GM19099 (cell line): ENCODE results near the gene LRMDA.

Experiments
- POLR2A ChIP-seq: IDR thresholded peaks from 3 replicates; pipeline ENCODE4 v1.6.1; 2011; ENCODE audit warnings: low read depth; ENCODE audit not compliant: insufficient read length; ENCODE audit errors: extremely low read depth

The LRMDA gene

GRCh38 chr10:76089556-76090180, 658.2 kb downstream of the LRMDA start:
- no peak for TF ChIP-seq POLR2A

GRCh38 chr10:76091926-76092325, 660.5 kb downstream of the LRMDA start:
- no peak for TF ChIP-seq POLR2A

DNA sequence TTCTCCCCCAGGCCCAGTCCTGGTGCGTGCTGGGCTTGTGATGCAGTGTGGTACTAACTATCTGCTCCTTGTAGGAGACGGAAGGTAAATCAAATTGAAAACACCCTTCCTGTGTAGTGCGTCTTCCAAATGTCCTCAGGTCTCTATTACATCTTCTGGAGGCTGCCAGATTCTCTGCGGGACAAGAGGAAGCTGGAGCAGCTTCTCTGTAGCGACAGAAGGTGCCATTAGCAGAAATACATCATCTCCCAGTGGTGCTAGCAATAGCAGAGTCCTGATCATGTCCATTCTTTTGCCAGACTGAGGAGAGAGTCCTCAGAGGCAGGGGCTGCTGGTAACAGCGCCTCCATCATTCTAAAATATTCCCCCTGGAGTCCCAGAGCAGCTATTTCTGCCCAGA, 675.2 kb downstream of the LRMDA start:
- TF ChIP-seq POLR2A: no peak

DNA sequence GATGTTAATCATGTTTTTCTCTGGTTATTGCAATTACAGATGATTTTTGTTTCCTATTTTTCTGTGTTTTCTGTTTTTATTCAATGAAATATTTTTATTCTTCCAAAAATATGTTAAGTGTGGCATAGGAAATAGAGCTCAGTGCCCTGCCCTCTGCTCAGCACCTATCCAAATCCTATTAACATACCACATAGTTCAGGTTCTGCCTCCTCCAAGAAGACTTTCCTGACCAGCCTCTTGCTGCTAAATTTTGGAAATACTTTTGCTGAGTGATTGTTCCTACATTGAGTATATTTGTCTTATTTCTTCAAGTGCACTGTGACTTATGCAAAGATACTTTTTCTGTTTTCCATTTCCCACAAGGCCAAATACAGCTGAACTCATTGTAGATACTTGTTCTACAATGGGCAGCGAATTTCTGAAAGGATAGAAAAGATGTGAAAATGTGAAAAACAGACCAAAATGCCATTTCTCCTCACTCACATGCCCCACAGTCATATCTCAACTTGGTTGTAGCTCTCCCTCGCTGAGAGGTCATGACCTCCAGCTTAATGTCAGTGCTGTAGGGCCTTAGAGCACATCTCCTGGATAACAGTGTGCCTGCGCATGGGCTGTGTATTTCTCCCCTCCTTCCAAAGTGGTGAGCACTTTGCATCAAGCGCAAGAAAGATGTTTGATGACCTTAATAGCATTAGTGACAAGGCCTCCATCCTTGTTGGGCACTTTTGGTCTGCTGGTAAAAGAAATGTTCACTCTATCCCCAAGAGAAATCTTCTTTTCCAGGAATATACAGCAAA, 677.3 kb downstream of the LRMDA start:
- TF ChIP-seq POLR2A: no peak

DNA sequence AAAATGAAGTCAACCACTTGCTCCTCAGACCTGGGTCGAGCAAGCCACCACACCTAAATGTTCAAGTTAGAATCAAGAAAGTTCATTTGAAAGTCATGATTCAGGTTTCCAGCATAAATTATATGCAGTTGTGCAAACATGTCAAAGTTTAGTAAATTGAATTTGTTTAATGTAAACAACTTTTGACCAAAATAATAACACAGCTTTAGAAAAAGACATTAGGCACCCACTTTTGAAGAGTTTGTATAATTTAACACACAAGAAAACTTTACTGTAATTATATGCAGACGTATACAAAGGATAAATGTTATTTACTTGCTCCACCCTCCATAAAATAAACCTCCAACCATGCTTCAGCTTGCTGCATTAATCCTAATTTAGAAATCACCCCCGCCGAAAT, 680.0 kb downstream of the LRMDA start:
- TF ChIP-seq POLR2A: no peak

DNA sequence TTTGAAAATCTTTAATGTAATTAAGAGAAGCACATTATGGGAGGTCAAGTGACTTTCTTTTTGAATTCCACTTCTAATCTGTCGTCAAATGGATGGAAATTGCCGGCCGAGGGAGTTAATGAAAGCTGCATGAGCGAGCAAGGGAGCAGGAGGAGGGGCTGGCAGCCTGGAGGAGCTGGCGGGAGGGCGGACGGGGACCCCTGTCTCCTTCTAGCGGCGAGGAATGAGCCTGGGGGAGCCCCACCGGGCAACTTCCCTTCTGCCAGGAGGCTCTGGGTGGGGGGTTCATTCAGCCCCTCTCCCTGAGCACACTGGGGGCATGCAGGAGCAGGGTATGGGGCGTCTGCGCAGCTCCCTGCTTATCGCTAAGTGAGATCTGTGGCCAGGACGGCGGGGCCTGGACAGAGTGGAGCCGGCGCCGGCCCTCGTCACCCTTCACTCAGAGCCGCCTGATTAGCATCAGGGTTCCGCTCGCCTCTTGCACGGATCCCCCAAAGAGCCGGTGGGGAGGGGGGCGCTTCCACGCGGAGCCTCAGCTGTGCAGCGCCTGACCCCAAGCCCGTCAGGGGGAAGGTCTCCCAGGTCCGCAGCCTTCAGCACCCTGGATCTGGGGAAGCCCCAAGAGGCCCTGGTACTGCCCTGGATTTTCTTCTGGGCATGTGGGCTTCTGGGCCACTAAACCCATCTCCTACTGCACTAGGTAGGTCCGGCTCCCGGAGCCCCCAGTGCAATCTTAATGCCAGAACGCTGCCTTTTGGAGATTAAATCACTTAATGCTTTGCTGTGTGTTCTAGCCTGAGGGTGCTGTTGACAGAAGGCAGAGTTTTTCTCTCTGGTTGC, 680.8 kb downstream of the LRMDA start:
- TF ChIP-seq POLR2A: no peak

DNA sequence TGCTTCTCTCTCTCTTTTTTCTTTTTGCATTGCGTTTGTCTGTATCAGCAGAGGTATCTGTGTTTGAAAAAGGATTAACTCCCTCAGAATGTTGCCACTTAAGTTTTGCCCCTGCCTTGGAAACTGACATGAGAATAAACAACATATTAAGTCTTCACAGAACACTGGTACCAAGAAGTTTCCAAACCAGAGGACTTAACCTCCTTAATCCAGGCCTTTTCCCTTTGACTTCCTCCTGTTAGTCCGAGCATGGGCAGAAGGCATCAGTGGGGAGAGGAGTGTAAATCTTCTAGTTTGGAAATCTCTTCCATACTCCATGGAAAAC, 681.4 kb downstream of the LRMDA start:
- TF ChIP-seq POLR2A: no peak

- no peak for TF ChIP-seq POLR2A
Measured at GRCh38 chr10:76113952-76114351, 682.5 kb downstream of the LRMDA start.

- TF ChIP-seq POLR2A: no peak
Measured at GRCh38 chr10:76114581-76115001, 683.2 kb downstream of the LRMDA start.

DNA sequence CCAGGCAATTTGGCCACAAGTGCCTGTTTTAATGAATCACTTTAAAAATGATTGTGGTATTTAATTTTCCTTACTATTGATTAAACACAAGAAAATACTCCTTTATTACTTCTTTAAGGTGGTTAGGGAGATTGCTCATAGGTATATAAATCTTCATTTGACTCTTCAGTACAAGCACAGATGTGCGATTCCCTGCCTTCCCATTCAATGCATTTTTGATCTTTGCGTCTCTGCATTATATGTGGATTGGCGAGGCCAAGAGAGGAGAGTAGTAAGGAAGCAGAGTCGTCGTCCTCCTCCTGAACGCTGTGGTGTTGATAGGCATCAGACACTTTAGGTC, 683.7 kb downstream of the LRMDA start:
- TF ChIP-seq POLR2A: no peak

DNA sequence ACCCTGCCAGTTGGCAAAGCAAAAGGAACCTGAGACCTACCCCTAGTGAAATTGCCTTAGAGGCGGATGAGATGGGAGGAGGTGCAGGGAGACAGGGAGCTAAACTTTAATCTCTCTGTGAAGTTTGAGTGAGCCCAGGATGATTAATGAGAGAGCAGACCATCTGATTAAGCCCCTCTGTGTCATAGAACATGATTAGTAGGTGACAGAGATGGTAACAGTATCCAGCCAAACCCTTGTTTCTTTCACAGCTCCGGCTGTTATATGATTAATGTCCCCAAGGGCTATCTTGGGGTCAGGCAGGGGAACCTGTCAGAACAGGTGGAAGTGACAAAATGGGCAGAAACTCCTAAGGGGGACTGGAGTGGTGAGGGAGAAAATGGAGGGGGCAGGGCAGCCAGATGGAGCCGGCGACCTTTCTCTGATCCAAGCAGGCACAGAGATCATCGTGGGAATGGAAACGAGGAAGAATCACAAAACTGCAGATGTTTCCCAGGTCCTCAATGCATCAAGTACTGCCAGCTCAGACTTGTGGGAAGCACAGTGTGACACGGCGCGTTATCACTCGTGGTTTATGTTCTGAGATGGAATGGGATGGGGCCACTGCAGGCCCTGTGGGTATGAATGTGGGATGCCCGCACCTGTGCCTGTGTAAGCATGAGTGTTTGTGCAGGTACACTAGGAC, 684.2 kb downstream of the LRMDA start:
- TF ChIP-seq POLR2A: no peak

DNA sequence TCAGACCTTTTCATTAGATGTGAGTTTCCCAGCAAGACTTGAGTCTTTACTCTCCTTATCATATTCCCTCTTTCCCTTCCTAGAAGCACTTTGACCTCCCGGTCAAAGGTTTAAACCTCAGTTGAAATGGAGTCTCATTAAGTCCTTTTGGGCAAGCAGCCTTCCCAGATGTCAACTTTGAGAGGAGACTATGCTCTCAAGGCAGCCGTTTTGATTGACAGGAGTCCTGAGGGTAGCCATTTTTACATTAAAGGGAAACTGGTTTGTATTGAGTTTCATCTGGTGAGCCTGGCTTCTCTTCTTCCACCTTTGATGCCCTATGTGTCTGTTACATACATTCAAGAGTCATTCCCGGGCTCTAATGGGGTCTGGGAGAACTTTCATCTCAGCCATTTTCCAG, 685.1 kb downstream of the LRMDA start:
- TF ChIP-seq POLR2A: no peak

DNA sequence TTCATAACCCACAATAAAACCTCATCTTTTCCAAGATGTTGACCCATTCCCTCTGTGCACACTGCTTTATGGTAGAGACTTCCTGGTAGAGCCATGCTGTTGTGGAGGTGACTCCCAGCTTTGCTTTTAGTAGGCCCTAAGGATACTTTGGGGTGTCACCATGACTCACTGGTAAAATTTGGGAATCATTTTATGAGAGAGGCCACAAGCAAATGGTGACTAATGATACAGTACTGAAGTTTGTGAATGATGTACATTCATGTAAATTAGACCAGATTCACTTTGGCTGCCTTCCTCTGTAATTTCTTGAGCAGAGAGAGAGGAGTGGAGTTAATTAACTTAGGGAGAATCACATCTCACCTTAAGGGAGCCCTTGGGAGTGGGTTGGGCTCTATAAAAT, 686.5 kb downstream of the LRMDA start:
- no peak for TF ChIP-seq POLR2A

DNA sequence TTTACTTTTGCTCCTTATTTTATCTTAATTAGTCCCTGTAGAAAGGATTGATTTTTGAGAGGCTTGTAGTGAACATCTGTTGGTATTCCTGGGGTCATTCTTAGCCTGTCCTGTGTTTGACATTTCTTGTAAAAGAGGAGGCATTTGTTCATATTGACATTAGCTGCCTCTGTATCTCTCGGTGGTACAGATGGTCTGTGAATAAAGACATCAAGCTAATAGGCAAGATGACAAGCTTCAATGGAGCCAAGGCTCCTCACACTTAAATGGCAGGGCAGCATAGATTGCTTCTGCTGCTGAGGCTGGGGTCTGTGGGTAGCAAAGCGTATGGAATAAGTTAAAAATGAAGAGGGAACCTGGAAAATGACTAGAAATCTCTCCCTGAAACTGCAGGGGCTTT, 687.6 kb downstream of the LRMDA start:
- no peak for TF ChIP-seq POLR2A

DNA sequence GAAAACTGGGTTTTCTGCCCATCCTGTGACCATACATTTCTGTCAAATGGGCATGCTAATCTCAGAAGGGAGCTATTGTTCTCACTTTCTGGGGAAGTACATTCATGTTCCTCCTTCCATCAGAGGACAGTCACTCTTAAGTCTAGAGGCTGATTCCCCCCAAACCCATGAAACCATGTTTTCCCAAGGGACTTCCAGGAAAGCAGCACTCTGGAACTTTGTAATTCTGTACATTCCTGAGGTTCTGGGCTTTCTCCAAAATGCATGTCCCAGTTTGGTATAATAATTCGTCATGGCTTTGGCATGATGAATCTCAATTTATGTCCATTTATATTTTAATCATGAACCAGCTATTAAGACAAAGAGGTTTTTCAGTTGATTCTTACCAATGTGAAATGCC, 688.1 kb downstream of the LRMDA start:
- TF ChIP-seq POLR2A: no peak

GRCh38 chr10:76122056-76122455, 690.6 kb downstream of the LRMDA start:
- TF ChIP-seq POLR2A: no peak

GRCh38 chr10:76124280-76124679, 692.9 kb downstream of the LRMDA start:
- TF ChIP-seq POLR2A: no peak
